Nucleus accumbens (tissue), 56 donors: ENCODE results near the gene TWF2.
A peak's percentile ranks its signal among the peaks of the same experiment; 100 is the strongest.
"Not testable (repeated sequence)": the region's sequence is repeated elsewhere in the genome, so short reads cannot be mapped to it uniquely, and the experiment has no call there.

ENCODE experiments used
- DNase-seq, 56 donors: peaks; one replicate each; lab custom pipeline; 2025; lab: John Stamatoyannopoulos, UW

The TWF2 gene

GRCh38 chr3:52238761-52239701, at the start of gene TWF2:
Gene TWF2, minus strand, starts transcription at chr3:52239158. Its CDS starts 142 bp downstream, at chr3:52239016.
- peak in 54 of 56 donors; percentile 33 to 91 (median 75) for DNase-seq

- no peak for DNase-seq
Measured at GRCh38 chr3:52288674-52289073, 49.7 kb upstream of the TWF2 start.

- no peak for DNase-seq
Measured at GRCh38 chr3:52286777-52287110, 47.8 kb upstream of the TWF2 start.

- not testable (repeated sequence) for DNase-seq
Measured at GRCh38 chr3:52284051-52284450, 45.1 kb upstream of the TWF2 start.

- DNase-seq = no peak
Measured at GRCh38 chr3:52283306-52283705, 44.3 kb upstream of the TWF2 start.

GRCh38 chr3:52281981-52282801, 43.2 kb upstream of the TWF2 start:
- DNase-seq = no peak

- DNase-seq = peak in 2 of 56 donors; percentile 32
Measured at GRCh38 chr3:52280050-52280461, 41.1 kb upstream of the TWF2 start.

- DNase-seq = no peak
Measured at GRCh38 chr3:52279596-52279995, 40.6 kb upstream of the TWF2 start.

- DNase-seq = peak in 55 of 56 donors; percentile 81 to 98 (median 94)
Measured at GRCh38 chr3:52278510-52279069, 39.6 kb upstream of the TWF2 start, which contains the start of gene WDR82. Gene WDR82, minus strand, starts transcription at chr3:52278649. Its CDS starts 288 bp downstream, at chr3:52278361.

GRCh38 chr3:52277972-52278509, 39.1 kb upstream of the TWF2 start:
- DNase-seq = peak in 23 of 56 donors; percentile 53 to 93 (median 75)

- peak in 47 of 56 donors; percentile 11 to 81 (median 56) for DNase-seq
Measured at GRCh38 chr3:52277071-52277964, 38.4 kb upstream of the TWF2 start.

- not testable (repeated sequence) for DNase-seq
Measured at GRCh38 chr3:52274781-52275180, 35.8 kb upstream of the TWF2 start.

- DNase-seq = no peak
Measured at GRCh38 chr3:52272831-52273230, 33.9 kb upstream of the TWF2 start.

GRCh38 chr3:52272172-52272571, 33.2 kb upstream of the TWF2 start:
- DNase-seq = not testable (repeated sequence)

- no peak for DNase-seq
Measured at GRCh38 chr3:52270252-52270754, 31.3 kb upstream of the TWF2 start.

GRCh38 chr3:52269776-52270175, 30.8 kb upstream of the TWF2 start:
- no peak for DNase-seq

GRCh38 chr3:52268036-52268435, 29.1 kb upstream of the TWF2 start:
- peak in 4 of 56 donors; percentile 19 to 42 (median 22) for DNase-seq

- DNase-seq = no peak
Measured at GRCh38 chr3:52265387-52265786, 26.4 kb upstream of the TWF2 start.

- no peak for DNase-seq
Measured at GRCh38 chr3:52262447-52262846, 23.5 kb upstream of the TWF2 start.
